Retinal pigment epithelial cell (primary cell): ENCODE results near the gene CRMP1.

Experiments used
- DNase-seq: peaks from one replicate; pipeline ENCODE4 v3.0.0-alpha.2; 2010; ENCODE audit warnings: low read depth
- H3K4me3 ChIP-seq: 2 replicates; pipeline ENCODE4 v1.5.1; 2011; ENCODE audit warnings: mild to moderate bottlenecking, low read length, control low read depth, moderate library complexity
- CTCF ChIP-seq: conservative IDR thresholded peaks from 2 replicates; pipeline ENCODE4 v1.5.1; 2011; ENCODE audit warnings: low read depth, low read length, control low read depth, inconsistent platforms

CRMP1 gene

DNA sequence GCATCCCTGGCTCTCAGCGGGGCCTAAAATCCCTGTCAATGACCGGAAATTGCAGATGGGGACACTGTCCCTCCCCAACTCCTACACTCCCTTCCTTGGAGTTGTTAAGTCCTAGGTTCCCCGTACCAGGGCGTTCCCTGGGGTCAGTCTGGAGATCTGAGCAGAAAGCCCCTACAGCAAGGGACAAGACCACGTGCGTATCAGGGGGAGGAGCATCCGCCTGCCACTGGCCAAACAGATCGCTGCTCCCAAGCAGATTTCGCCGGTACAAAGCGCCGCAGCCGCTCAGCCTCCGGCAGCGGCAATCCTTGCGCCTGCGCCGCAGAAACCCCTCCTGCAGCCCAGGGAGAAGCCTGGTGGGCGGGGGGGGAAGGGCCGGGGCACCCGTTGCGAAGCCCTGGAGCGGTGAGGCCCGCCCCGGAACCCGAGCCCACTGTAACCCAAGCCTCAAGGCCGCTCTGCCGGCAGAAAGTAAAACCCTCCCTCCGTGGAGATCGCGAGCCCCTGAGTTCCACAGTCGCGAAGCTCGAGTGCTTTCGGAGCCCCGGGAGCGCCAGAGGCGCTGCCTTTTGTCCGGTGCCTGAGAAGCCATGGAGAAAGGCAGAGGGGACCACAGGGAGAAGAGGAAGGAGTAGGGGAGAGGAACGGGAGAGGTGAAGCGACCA lies 2.7 kb downstream of the CRMP1 start:
- no peak for DNase-seq
- H3K4me3 ChIP-seq = no peak overlapping the region
- TF ChIP-seq CTCF = no peak

DNA sequence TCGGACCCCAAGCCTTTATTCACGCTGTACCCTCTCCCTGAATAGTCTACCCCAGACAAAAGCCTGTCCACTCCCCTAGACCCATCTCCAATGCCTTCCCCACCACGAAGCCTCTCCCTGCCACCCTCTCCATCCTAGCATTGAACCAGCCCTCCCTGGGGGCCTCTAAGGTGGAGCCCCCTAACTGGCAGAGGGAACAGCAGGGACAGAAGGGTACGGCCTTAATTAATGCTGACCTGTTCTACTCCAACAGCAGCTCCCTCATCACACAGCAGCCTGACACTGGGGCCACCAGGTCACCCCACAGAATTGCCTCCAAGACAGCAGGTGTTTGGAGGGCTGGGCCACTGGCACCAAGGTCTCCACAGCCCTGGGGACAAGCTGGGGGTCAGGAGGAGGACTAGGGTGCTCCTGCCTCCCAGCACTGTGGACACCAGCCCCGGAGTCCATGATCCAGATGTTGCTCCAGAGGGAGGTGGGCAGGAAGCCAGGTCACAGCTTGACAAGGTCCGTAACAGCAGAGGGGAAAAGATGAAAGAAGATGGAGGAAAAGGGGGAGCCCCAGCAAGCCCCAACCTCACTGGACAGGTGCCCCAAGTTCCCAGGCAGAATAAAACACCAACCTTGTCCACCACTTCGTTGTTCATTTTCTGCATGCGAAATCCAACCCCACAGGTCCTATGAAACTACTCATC lies 3.7 kb downstream of the CRMP1 start:
- H3K4me3 ChIP-seq = no peak overlapping the region
- no peak for DNase-seq

GRCh38 chr4:5888222-5889001 lies 4.5 kb downstream of the CRMP1 start:
- H3K4me3 ChIP-seq = no peak overlapping the region
- TF ChIP-seq CTCF = no peak
- DNase-seq = no peak

More for the DNA sequence above, 3.7 kb downstream of the CRMP1 start:
- TF ChIP-seq CTCF = no peak

DNA sequence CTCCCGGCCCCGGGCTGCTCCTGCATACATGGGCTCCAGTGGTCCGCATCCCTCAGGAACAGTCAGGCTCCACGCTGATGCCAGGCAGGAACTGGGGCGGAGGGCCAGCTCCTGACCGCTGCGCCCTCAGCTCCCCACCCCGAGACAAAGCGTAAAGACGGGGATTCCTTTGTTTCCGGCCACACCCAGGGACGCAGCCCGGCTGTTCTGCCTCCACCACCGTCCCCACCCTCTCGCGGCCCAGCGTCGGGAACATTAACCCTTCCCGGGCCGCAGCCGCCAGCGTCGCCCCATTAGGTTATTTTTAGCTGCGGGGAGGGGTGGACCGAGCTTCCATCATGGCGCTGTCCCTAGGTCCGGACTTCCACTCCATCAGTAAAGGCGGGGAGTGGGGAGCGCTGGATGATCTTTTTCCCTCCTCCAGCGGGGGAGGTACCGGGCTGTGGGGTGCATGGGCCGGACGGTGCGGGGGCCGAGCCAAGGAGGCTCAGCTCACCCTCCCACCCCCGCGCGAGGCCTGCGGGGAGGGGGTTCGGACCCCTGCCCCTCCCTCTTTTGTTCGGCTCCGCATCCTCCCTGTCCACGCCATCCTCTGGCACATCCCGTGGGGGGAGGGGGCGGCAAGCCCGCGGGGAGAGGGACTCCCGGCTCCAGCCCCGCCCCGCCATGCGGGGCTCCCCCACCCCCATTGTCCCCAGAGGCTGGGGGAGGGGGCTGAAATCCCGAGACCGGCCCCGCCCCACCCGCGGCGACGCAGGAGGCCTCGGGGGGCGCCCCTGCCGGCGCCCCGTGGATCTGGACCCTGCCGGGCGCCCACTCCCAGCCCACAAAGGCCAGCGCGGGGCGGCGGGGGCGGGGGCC lies 5.3 kb downstream of the CRMP1 start:
- no peak for DNase-seq
- no peak for TF ChIP-seq CTCF
- H3K4me3 ChIP-seq = peak overlapping the region; percentile 15

DNA sequence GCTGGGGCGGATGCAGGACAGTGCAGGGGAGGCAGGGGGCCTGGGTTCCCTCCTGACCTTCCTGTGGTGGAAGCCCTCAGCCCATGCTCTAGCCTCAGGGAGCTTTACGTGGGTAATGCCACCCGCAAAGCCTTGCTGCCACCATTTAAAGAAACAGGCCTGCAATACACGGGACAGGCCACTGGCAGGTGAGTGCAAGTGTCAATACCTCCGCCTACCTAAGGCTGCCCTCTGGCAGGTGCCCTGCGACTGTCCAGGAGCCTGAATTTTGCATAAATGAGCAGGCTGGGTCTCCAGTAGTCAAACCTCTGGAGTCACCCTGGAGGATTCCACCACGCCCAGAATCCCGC lies 5.9 kb downstream of the CRMP1 start:
- no peak overlapping the region for H3K4me3 ChIP-seq
- no peak for DNase-seq
- no peak for TF ChIP-seq CTCF

- TF ChIP-seq CTCF = no peak
- H3K4me3 ChIP-seq = no peak overlapping the region
- DNase-seq = no peak
Measured at GRCh38 chr4:5885733-5886132, 7.2 kb downstream of the CRMP1 start.
